Activated T-cell treated with anti-CD3 and anti-CD28 coated beads, Interleukin-2, amount 50 U/mL, for 72 hours (primary cell): ENCODE data around the gene LSM4. TPM values are rescaled to one million over a fixed set of nuclear protein-coding genes. Genes with fewer than 3 reads are reported as not detected.

ENCODE experiments used
- ATAC-seq, 2 donors: fragments of 150-1000 bp; cut with Tn5 transposase; replicated peaks in 1 of 2; 2 replicates each; pipeline ENCODE4 v1.10.0; 2021; ENCODE audit warnings: moderate library complexity in 2 of 2, mild to moderate bottlenecking in 1 of 2
- DNase-seq, 2 donors: peaks; one replicate each; pipeline ENCODE4 v3.0.0; 2021 to 2022; ENCODE audit warnings: mixed read lengths in 1 of 2
- H3K27ac Mint-ChIP-seq: one replicate; pipeline ENCODE4 v1.8.0; 2022; ENCODE audit warnings: mild to moderate bottlenecking, moderate library complexity, mixed read lengths
- H3K27me3 Mint-ChIP-seq: one replicate; pipeline ENCODE4 v1.8.0; 2022; ENCODE audit warnings: low read depth, mixed read lengths
- H3K36me3 Mint-ChIP-seq, 2 donors: one replicate each; pipeline ENCODE4 v1.8.0; 2022; ENCODE audit warnings: mixed read lengths in 2 of 2, mild to moderate bottlenecking in 1 of 2; ENCODE audit not compliant: insufficient read depth in 2 of 2
- H3K4me1 Mint-ChIP-seq: one replicate; pipeline ENCODE4 v1.8.0; 2022; ENCODE audit warnings: low read depth, mixed read lengths
- H3K4me3 Mint-ChIP-seq, 2 donors: one replicate each; pipeline ENCODE4 v1.8.0; 2022; ENCODE audit warnings: mild to moderate bottlenecking in 2 of 2, mixed read lengths in 2 of 2, moderate library complexity in 2 of 2
- H3K9me3 Mint-ChIP-seq, 2 donors: one replicate each; pipeline ENCODE4 v1.8.0; 2022; ENCODE audit warnings: mixed read lengths in 2 of 2
- total RNA-seq, 2 donors: library from RNA; stranded (reverse); gene quantifications; one replicate each; pipeline ENCODE4 v1.2.3, GENCODE V29; 2022

The LSM4 gene
- total RNA-seq, 2 donors from 2014 or later, result 178 to 250 TPM

GRCh38 chr19:18317961-18318800, 4.7 kb downstream of the LSM4 start:
- Mint-ChIP-seq H3K9me3 (no peaks in the 10 kb centered on the region), H3K27me3 (no peaks in the 10 kb centered on the region), H3K4me3 (peak overlapping the region; percentile 84 to 85), H3K4me1 (peaks cover 61% of the 10 kb centered on the region), H3K36me3 (peaks cover 10 to 22% of the 10 kb centered on the region in 2 donors), H3K27ac (peak overlapping the region; percentile 96)
- peak; percentile 66 to 71 for DNase-seq
- peak; percentile 44 to 46 for ATAC-seq

GRCh38 chr19:18313398-18313797, 9.5 kb downstream of the LSM4 start:
- Mint-ChIP-seq H3K9me3 (no peaks in the 10 kb centered on the region), H3K27me3 (no peaks in the 10 kb centered on the region), H3K36me3 (peaks cover 0 to 2% of the 10 kb centered on the region in 2 donors), H3K4me3 (no peak overlapping the region), H3K4me1 (peaks cover 25% of the 10 kb centered on the region), H3K27ac (no peak overlapping the region)
- no peak for ATAC-seq
- no peak for DNase-seq

GRCh38 chr19:18312092-18312534, 10.8 kb downstream of the LSM4 start:
- peaks cover 20% of the 10 kb centered on the region for H3K4me1 Mint-ChIP-seq
- DNase-seq, result no peak
- H3K36me3 Mint-ChIP-seq, result peaks cover 2 to 4% of the 10 kb centered on the region in 2 donors
- no peaks in the 10 kb centered on the region for H3K27me3 Mint-ChIP-seq
- H3K27ac Mint-ChIP-seq, result no peak overlapping the region
- H3K4me3 Mint-ChIP-seq, result no peak overlapping the region
- H3K9me3 Mint-ChIP-seq, result no peaks in the 10 kb centered on the region
- no peak for ATAC-seq

GRCh38 chr19:18311502-18312091, 11.3 kb downstream of the LSM4 start:
- Mint-ChIP-seq H3K9me3 (no peaks in the 10 kb centered on the region), H3K27ac (no peak overlapping the region), H3K27me3 (no peaks in the 10 kb centered on the region), H3K4me1 (peaks cover 25% of the 10 kb centered on the region), H3K36me3 (peaks cover 2 to 6% of the 10 kb centered on the region in 2 donors), H3K4me3 (no peak overlapping the region)
- DNase-seq, result no peak
- no peak for ATAC-seq

GRCh38 chr19:18310966-18311365, 11.9 kb downstream of the LSM4 start:
- DNase-seq (no peak), ATAC-seq (no peak)
- Mint-ChIP-seq H3K4me1 (peaks cover 29% of the 10 kb centered on the region), H3K4me3 (no peak overlapping the region), H3K27ac (no peak overlapping the region), H3K36me3 (peaks cover 2 to 6% of the 10 kb centered on the region in 2 donors), H3K27me3 (no peaks in the 10 kb centered on the region), H3K9me3 (no peaks in the 10 kb centered on the region)

GRCh38 chr19:18310118-18310909, 12.6 kb downstream of the LSM4 start:
- ATAC-seq (no peak), DNase-seq (no peak)
- Mint-ChIP-seq H3K27ac (no peak overlapping the region), H3K4me1 (peaks cover 29% of the 10 kb centered on the region), H3K9me3 (no peaks in the 10 kb centered on the region), H3K36me3 (peaks cover 2 to 6% of the 10 kb centered on the region in 2 donors), H3K27me3 (no peaks in the 10 kb centered on the region), H3K4me3 (no peak overlapping the region)

- Mint-ChIP-seq H3K36me3 (peaks cover 3 to 11% of the 10 kb centered on the region in 2 donors), H3K4me3 (no peak overlapping the region), H3K9me3 (no peaks in the 10 kb centered on the region), H3K27ac (no peak overlapping the region), H3K4me1 (peaks cover 36% of the 10 kb centered on the region), H3K27me3 (no peaks in the 10 kb centered on the region)
- ATAC-seq (no peak), DNase-seq (no peak)
These were observed 13.3 kb downstream of the LSM4 start for GRCh38 chr19:18309525-18310064.

GRCh38 chr19:18308948-18309325, 13.9 kb downstream of the LSM4 start:
- Mint-ChIP-seq H3K27me3 (no peaks in the 10 kb centered on the region), H3K27ac (no peak overlapping the region), H3K4me1 (peaks cover 40% of the 10 kb centered on the region), H3K4me3 (no peak overlapping the region), H3K9me3 (no peaks in the 10 kb centered on the region), H3K36me3 (peaks cover 2 to 13% of the 10 kb centered on the region in 2 donors)
- DNase-seq (no peak), ATAC-seq (no peak)

- Mint-ChIP-seq H3K4me3 (no peak overlapping the region), H3K9me3 (no peaks in the 10 kb centered on the region), H3K4me1 (peaks cover 47% of the 10 kb centered on the region), H3K27ac (no peak overlapping the region), H3K27me3 (no peaks in the 10 kb centered on the region), H3K36me3 (peaks cover 2 to 17% of the 10 kb centered on the region in 2 donors)
- ATAC-seq (no peak), DNase-seq (no peak)
These were observed 14.6 kb downstream of the LSM4 start for GRCh38 chr19:18308051-18308947.

GRCh38 chr19:18307271-18307681, 15.6 kb downstream of the LSM4 start:
- ATAC-seq, result no peak
- H3K27me3 Mint-ChIP-seq, result no peaks in the 10 kb centered on the region
- H3K9me3 Mint-ChIP-seq, result no peaks in the 10 kb centered on the region
- peaks cover 45% of the 10 kb centered on the region for H3K4me1 Mint-ChIP-seq
- peaks cover 2 to 17% of the 10 kb centered on the region in 2 donors for H3K36me3 Mint-ChIP-seq
- H3K4me3 Mint-ChIP-seq, result peak overlapping the region; percentile 82 to 99
- DNase-seq, result peak in 1 of 2 donors; percentile 32
- H3K27ac Mint-ChIP-seq, result peak overlapping the region; percentile 72

- peaks cover 44% of the 10 kb centered on the region for H3K4me1 Mint-ChIP-seq
- H3K9me3 Mint-ChIP-seq, result no peaks in the 10 kb centered on the region
- DNase-seq, result no peak
- H3K4me3 Mint-ChIP-seq, result peak overlapping the region; percentile 82 to 99
- H3K27me3 Mint-ChIP-seq, result no peaks in the 10 kb centered on the region
- H3K36me3 Mint-ChIP-seq, result peaks cover 2 to 17% of the 10 kb centered on the region in 2 donors
- ATAC-seq, result no peak
- H3K27ac Mint-ChIP-seq, result peak overlapping the region; percentile 72
These were observed 16.0 kb downstream of the LSM4 start for GRCh38 chr19:18306888-18307260.

- Mint-ChIP-seq H3K4me3 (peak overlapping the region; percentile 82 to 99), H3K4me1 (peaks cover 44% of the 10 kb centered on the region), H3K27me3 (no peaks in the 10 kb centered on the region), H3K27ac (peak overlapping the region; percentile 72), H3K9me3 (no peaks in the 10 kb centered on the region), H3K36me3 (peaks cover 2 to 17% of the 10 kb centered on the region in 2 donors)
- ATAC-seq (no peak), DNase-seq (no peak)
These were observed 16.5 kb downstream of the LSM4 start for GRCh38 chr19:18306209-18306887.
